ENCODE results near the gene AWAT1. TPM values are rescaled to one million over a fixed set of nuclear protein-coding genes. Genes with fewer than 3 reads are reported as not detected.
"Not testable (repeated sequence)": the region's sequence is repeated elsewhere in the genome, so short reads cannot be mapped to it uniquely, and the experiment has no call there.

The AWAT1 gene
- total RNA-seq (ENCODE audit: low replicate concordance), result not detected in 2 replicates
- long read RNA-seq, result 0 reads

DNA sequence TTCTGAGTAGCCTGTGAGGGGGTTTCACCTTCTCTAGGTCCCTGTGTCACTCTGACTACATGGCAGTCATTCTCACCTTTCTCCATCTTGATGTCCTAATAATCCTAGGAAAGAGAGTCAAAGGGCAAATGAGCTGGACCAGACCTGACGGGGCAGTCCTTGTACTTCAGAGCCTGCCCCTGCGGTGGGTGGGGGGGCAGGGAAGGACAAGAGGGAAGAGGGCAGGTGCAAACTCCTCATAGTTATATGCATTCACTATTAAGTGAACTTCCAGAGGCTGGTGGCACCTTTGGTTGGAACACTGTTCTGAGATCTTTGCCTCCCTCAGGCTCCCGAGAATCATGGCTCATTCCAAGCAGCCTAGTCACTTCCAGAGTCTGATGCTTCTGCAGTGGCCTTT lies at the start of gene AWAT1:
AWAT1 (plus strand) TSS at position 301 of the 400 bp plus-strand sequence; CDS start at position 342, 41 bp downstream.
- Mint-ChIP-seq H3K27ac (no peak within 1 kb of the TSS), H3K9me3 (no peaks in the 10 kb centered on the region), H3K27me3 (no peaks in the 10 kb centered on the region), H3K4me1 (ENCODE audit: unreplicated experiment) (no peaks in the 10 kb centered on the region), H3K4me3 (no peak within 1 kb of the TSS), H3K36me3 (no peaks in the 10 kb centered on the region)
- TF ChIP-seq, protein P1, sequence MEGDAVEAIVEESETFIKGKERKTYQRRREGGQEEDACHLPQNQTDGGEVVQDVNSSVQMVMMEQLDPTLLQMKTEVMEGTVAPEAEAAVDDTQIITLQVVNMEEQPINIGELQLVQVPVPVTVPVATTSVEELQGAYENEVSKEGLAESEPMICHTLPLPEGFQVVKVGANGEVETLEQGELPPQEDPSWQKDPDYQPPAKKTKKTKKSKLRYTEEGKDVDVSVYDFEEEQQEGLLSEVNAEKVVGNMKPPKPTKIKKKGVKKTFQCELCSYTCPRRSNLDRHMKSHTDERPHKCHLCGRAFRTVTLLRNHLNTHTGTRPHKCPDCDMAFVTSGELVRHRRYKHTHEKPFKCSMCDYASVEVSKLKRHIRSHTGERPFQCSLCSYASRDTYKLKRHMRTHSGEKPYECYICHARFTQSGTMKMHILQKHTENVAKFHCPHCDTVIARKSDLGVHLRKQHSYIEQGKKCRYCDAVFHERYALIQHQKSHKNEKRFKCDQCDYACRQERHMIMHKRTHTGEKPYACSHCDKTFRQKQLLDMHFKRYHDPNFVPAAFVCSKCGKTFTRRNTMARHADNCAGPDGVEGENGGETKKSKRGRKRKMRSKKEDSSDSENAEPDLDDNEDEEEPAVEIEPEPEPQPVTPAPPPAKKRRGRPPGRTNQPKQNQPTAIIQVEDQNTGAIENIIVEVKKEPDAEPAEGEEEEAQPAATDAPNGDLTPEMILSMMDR (conservative IDR thresholded peaks at IDR 0.05), result no peak
- no peak for DNase-seq (ENCODE audit: extremely low spot score, unreplicated experiment)

DNA sequence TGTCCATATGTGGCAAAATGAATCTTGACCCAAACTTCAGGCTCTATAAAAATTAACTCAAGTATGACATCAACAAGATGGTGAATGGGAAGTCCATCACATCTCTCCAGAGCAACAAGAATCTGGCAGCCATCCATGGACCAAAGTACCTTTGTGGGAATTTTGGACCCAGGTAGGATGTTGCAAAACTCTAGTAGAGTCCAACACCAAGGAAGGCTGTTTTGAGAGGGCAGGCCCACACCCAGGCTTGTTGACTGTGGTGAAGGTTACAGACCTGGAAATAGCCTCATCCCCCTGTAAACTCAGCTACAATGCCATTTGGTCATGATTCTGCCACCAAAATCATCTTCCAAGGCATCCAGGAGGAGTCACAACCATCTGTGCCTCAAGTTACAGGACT lies 44.2 kb upstream of the AWAT1 start:
- Mint-ChIP-seq H3K27me3 (no peaks in the 10 kb centered on the region), H3K36me3 (no peaks in the 10 kb centered on the region), H3K27ac (no peak overlapping the region), H3K4me3 (no peak overlapping the region), H3K9me3 (peaks cover 9% of the 10 kb centered on the region), H3K4me1 (ENCODE audit: unreplicated experiment) (no peaks in the 10 kb centered on the region)
- TF ChIP-seq, protein P1 (conservative IDR thresholded peaks at IDR 0.05), result no peak
- no peak for DNase-seq (ENCODE audit: extremely low spot score, unreplicated experiment)

DNA sequence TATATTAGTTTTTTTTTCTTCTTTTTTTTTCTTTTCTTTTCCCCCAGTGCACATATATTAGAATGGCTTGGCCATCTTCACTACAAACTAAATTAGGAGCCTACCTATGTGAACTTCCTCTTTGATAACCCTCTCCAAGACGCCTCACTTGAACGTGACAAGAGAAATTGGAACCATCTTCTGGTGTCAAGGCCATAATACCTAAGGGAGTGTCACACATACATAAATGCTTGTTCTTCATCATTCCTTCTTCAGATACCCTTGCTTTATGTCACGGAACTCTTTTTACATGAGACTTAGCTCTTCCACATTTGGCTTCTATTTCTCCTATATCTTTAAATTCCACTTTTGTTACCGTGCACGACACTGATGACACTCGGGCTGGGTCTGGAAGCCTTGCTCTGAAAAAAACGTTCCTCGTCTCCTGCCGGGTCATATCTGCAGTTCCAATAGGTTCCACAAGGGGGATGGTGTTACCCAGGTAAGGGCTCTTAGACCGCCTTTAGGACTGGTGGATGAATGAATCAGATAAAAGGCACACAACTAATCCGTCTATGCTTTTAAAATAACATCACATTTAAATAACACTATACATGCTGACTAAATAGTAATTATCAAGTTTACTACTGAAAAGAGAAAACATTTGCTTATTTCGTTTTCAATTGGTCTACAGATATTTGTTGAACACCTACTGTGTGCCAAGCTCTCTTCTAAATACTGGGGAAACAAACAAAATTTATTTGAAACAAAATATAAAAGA lies 37.3 kb upstream of the AWAT1 start:
- no peak overlapping the region for H3K4me3 Mint-ChIP-seq
- no peaks in the 10 kb centered on the region for H3K4me1 Mint-ChIP-seq (ENCODE audit: unreplicated experiment)
- H3K36me3 Mint-ChIP-seq, result no peaks in the 10 kb centered on the region
- H3K9me3 Mint-ChIP-seq, result no peaks in the 10 kb centered on the region
- DNase-seq (ENCODE audit: extremely low spot score, unreplicated experiment), result no peak
- H3K27me3 Mint-ChIP-seq, result peaks cover 5% of the 10 kb centered on the region
- H3K27ac Mint-ChIP-seq, result no peak overlapping the region
- TF ChIP-seq, protein P1 (conservative IDR thresholded peaks at IDR 0.05), result peak; percentile 76

- DNase-seq (ENCODE audit: extremely low spot score, unreplicated experiment), result no peak
- no peak overlapping the region for H3K27ac Mint-ChIP-seq
- H3K4me1 Mint-ChIP-seq (ENCODE audit: unreplicated experiment), result no peaks in the 10 kb centered on the region
- peaks cover 16% of the 10 kb centered on the region for H3K27me3 Mint-ChIP-seq
- no peak overlapping the region for H3K4me3 Mint-ChIP-seq
- no peaks in the 10 kb centered on the region for H3K36me3 Mint-ChIP-seq
- TF ChIP-seq, protein P1 (conservative IDR thresholded peaks at IDR 0.05), result no peak
- H3K9me3 Mint-ChIP-seq, result peaks cover 6% of the 10 kb centered on the region
Observed at GRCh38 chrX:70201732-70202131, 32.7 kb upstream of the AWAT1 start.

GRCh38 chrX:70208479-70208878 lies 26.0 kb upstream of the AWAT1 start:
- H3K27me3 Mint-ChIP-seq, result peaks cover 9% of the 10 kb centered on the region

DNA sequence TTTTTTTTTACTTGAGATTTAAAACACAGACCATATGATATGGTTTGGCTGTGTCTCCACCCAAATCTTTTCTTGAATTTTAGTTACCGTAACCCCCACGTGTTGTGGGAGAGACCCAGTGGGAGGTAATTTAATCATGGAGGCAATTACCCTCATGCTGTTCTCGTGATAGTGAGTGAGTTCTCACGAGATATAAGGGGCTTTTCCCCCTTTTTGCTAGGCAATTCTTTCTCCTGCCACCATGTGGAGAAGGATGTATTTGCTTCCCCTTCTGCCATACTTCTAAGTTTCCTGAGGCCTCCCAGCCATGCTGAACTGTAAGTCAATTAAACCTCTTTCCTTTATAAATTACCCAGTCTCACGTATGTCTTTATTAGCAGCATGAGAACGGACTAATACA lies 24.9 kb upstream of the AWAT1 start:
- not testable (repeated sequence) for DNase-seq (ENCODE audit: extremely low spot score, unreplicated experiment); H3K27ac Mint-ChIP-seq; H3K36me3 Mint-ChIP-seq

More at GRCh38 chrX:70208479-70208878, 26.0 kb upstream of the AWAT1 start:
- TF ChIP-seq, protein P1 (conservative IDR thresholded peaks at IDR 0.05), result no peak
- peaks cover 5% of the 10 kb centered on the region for H3K9me3 Mint-ChIP-seq
- no peaks in the 10 kb centered on the region for H3K36me3 Mint-ChIP-seq
- DNase-seq (ENCODE audit: extremely low spot score, unreplicated experiment), result no peak
- no peak overlapping the region for H3K27ac Mint-ChIP-seq
- H3K4me1 Mint-ChIP-seq (ENCODE audit: unreplicated experiment), result no peaks in the 10 kb centered on the region
- H3K4me3 Mint-ChIP-seq, result no peak overlapping the region

More for the DNA sequence above, 24.9 kb upstream of the AWAT1 start:
- H3K4me3 Mint-ChIP-seq; H3K27me3 Mint-ChIP-seq; H3K4me1 Mint-ChIP-seq (ENCODE audit: unreplicated experiment); H3K9me3 Mint-ChIP-seq: not testable (repeated sequence)

Data from type B pancreatic cell (in vitro differentiated cells).